Measurements from ENCODE around the gene IMPDH1.

- no peak for TF ChIP-seq CTCF (IDR thresholded peaks at IDR 0.05; ENCODE audit: low read length)
- no peak for TF ChIP-seq EZH2 (IDR thresholded peaks at IDR 0.05; ENCODE audit: borderline replicate concordance, low read length)
Measured at GRCh38 chr7:128373606-128374005, 36.2 kb downstream of the IMPDH1 start.

Data from OCI-LY1 (cell line).